Choroid plexus epithelial cell (primary cell): ENCODE data around the gene MGAT5B.
"Not testable (repeated sequence)": the region's sequence is repeated elsewhere in the genome, so short reads cannot be mapped to it uniquely, and the experiment has no call there.

Experiments used
- DNase-seq: peaks from one replicate; pipeline ENCODE4 v3.0.0-alpha.2; 2010; ENCODE audit warnings: low read depth
- H3K4me3 ChIP-seq: 2 replicates; pipeline ENCODE4 v1.5.1; 2011; ENCODE audit warnings: low read depth, mild to moderate bottlenecking, control low read depth, low read length, moderate library complexity
- CTCF ChIP-seq: conservative IDR thresholded peaks from 2 replicates; pipeline ENCODE4 v1.5.1; 2011; ENCODE audit warnings: low read depth, mild to moderate bottlenecking, control low read depth, inconsistent platforms, low read length, moderate library complexity

Gene MGAT5B

GRCh38 chr17:76840884-76841775, 27.1 kb upstream of the MGAT5B start:
- TF ChIP-seq CTCF = no peak
- H3K4me3 ChIP-seq = no peak overlapping the region
- DNase-seq = no peak

GRCh38 chr17:76841776-76842405, 26.3 kb upstream of the MGAT5B start:
- H3K4me3 ChIP-seq = no peak overlapping the region
- DNase-seq = no peak

DNA sequence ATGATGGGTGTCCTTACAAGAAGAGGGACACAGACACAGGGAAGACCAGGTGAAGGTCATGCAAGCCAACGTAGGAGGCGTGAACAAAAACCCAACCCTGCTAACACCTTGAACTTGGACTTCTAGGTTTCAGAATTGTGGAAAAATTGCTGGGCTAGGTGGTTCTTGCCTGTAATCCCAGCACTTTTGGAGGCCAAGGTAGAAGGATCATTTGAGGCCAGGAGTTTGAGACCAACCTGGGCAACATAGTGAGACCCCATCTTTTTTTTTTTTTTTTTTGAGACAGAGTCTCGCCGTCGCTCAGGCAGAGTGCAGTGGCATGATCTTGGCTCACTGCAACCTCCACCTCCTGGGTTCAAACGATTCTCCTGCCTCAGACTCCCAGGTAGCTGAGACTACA, 25.1 kb upstream of the MGAT5B start:
- H3K4me3 ChIP-seq, DNase-seq: not testable (repeated sequence)

More at GRCh38 chr17:76841776-76842405, 26.3 kb upstream of the MGAT5B start:
- TF ChIP-seq CTCF = no peak

- no peak for TF ChIP-seq CTCF
These were observed 24.3 kb upstream of the MGAT5B start for GRCh38 chr17:76843703-76844484.

GRCh38 chr17:76844485-76844829, 23.7 kb upstream of the MGAT5B start:
- DNase-seq = no peak
- H3K4me3 ChIP-seq = no peak overlapping the region
- TF ChIP-seq CTCF = no peak

More at GRCh38 chr17:76843703-76844484, 24.3 kb upstream of the MGAT5B start:
- H3K4me3 ChIP-seq = no peak overlapping the region
- DNase-seq = no peak

GRCh38 chr17:76844846-76845245, 23.4 kb upstream of the MGAT5B start:
- no peak overlapping the region for H3K4me3 ChIP-seq
- no peak for TF ChIP-seq CTCF
- DNase-seq = no peak

- no peak overlapping the region for H3K4me3 ChIP-seq
- no peak for TF ChIP-seq CTCF
- no peak for DNase-seq
These were observed 22.6 kb upstream of the MGAT5B start for GRCh38 chr17:76845541-76846017.
